Eye (tissue), 1 donor: ENCODE data around the gene EPHX1.

ENCODE experiments used
- DNase-seq: peaks from one replicate; pipeline ENCODE4 v3.0.0-alpha.2; 2015

Gene EPHX1

DNA sequence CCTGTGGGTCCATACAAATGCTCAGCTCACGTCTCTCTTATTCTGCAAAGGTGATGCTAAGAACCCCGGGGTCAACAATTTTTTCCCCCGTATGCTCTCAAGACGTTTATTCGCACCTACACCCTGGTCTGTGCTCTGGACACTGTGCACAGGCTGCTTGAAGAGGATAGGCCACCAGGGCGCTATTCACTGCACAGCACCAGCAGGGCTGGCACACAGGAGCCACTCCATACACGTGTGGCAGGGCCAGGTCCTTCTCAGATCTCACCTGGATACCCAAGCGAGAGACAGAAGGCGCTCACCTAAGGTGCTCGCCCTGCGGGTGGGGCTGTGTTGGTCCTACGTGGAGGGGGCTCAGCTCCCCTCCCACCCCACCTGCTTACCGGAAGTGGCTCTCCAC is 55.6 kb downstream of the EPHX1 start:
- DNase-seq = no peak

DNA sequence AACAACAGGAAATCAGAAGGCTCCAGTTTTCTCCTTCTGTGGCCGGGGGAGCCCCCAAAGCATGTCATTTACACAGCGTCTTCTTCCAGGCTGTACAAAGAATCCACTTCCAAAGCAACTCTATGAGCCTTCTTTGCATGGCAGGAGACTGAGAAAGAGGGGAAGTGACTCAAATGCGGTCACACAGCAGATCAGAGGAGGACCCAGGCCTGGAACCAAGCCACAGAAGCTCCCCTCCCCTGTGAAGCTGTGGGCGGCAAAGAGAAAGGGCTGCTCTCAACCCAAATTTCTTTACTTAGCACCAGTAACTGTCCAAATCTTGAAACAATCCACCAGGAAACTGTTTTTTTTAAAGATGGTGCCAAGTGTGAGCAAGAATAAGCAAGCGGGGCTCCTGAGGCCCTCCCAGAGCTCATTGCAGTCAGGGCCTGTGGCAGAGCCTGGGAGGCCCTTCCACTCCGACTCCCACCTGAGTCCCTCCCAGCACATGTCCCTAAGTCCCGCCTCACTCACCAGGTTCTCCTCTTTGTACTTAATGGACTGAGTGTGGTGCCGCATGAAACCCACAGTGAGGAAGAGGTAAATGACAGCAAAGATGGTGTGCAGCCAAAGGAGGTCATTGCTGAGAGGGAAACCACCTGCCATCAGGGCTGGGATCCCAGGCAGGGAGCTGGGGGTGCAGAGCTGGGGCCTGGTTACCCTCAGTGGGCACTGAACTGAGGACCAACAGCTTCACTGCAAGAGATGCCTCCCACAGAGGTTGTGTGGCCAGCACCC is 56.3 kb downstream of the EPHX1 start:
- no peak for DNase-seq

DNA sequence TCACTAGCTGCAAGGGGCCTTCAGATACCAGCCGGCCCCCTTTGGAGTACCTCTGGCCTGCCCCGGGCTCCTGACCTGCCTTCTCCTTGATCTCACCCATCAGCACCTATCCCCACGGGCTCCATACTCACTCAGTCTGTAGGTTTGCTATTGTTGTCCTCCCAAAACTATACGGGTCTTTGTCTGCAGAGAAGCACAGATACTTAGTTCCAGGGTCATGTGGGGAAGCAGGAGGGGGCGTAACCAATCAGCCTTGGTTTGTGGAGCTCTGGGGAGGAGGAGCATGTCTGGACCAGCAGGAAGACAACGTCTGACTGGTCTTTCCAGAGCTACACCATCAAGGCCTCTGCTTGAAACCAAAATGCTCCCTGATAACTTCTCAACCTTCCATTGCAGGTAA is 57.1 kb downstream of the EPHX1 start:
- no peak for DNase-seq

DNA sequence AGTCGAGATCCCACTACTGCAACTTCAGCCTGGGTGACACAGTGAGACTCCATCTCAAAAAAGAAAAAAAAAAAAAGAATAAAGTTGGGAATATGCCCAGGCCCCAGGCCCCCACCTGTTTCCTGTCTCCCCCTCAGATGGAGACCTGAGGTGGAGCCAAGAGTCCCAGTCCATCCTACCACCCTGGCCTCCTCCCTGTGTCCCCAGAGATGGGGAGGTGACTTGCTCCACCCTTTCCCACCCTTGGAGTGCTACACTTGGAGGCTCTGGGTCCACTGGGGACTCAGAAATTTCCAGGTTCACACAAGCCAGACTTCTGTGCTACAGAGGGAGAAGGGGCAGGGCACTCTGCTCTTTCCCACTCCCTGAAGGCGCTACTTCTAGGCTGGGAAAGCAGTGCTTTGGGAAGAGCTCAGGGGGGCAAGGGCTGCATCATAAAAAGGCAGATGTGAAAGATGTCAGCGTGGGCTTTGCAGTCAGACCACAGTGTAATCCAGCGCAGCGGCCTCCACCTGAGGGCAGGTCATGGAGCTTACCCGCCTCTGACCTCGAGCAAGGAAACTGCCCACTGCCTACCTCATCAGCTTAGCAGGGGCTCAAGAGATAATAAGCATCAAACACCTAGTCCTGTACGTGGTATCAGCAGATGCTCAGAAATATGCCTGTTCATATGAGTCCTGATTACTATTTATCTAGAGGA is 58.9 kb downstream of the EPHX1 start:
- no peak for DNase-seq

DNA sequence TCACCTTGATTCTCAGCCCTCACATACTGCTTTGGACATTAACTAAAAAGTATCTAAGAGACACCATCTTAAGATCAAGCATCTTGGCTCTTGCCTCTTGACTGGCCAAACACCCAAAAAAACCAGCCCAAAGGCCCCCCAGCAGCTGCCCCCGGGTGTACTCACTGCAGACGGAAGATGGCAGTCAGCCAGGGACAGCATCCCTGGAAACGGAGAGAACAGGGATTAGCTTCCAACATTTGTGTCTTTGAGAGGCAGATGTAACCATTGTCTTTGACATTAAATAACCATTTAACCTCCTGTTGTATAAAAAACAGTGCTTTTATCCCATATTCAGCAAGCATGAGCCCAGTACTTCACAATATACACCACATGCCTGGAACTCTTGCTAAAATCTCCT is 61.0 kb downstream of the EPHX1 start:
- DNase-seq = no peak

DNA sequence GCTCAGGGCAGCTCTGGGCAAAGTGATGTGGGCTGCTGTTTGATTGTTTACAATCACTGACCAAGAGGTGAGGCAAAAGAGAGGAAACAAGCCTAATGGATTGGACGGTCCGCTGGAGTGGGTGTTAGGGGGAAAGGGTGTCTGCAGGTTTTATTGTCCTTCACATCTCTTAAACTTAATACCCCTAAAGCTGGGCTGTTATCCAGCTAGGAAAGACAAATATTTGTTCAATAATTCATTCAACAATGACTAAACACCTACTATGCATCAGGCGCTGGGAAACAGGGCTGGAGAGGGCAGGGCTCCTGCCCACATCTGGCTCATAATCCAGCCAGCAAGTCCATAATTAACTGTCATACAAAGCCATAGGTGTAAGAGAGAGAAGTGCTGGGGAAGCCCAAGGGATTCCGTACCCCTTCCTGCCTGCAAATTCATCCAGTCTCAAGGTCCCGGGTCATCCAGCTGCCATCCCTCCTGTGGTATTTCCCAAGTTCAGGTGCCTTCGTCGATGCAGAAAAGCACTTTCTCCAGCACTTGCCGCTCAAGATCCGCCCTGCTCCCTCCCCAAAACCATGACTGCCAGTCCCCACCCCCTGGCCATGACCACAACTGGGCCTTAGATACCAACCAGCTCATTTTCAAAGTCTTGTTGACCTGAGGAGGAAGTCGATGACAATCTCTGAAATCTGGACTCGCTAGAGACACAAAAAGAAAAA is 61.6 kb downstream of the EPHX1 start:
- no peak for DNase-seq

DNA sequence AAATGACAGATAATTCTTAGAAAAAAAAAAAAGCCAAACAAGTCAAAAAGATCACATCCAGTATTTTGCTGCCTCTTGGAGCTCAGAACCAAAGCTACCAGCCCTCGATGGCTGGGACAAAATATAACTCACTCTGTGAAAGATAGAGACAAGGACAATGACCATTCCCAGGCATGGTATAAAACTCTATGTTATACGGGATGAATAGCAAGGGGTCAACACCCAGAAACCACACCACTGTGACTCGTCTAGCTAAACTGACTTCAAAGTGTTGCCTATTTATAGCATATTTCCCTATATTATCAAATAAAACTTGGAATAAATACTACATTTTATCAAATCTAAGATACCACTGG is 62.1 kb downstream of the EPHX1 start:
- DNase-seq = no peak

DNA sequence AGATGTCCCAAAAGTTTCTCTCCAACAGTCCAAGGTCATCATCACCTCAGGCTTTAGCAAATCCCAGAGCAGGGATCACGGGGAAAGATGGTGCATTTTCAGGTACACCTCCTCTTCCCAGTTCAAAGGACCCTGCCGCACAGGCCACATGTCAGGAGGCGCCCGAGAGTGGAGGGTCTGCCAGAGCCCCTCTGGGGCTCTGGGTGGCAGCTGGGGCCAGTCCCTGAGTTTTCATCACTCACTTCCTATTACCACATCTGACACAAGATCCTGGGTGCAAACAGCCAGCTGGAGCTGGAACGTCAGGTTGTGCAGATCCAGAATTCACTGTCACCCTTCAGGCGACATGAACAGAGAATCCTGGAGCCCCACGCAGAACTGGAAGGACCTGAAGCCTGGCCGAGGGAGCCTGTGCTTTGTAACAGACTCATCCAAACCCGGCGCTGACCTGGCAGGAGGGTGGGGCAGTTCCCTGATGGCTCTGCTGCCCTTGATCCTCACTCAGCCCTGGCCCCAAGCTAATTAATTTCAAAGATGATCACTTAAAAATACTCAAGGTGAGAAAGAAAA is 63.4 kb downstream of the EPHX1 start:
- no peak for DNase-seq

DNA sequence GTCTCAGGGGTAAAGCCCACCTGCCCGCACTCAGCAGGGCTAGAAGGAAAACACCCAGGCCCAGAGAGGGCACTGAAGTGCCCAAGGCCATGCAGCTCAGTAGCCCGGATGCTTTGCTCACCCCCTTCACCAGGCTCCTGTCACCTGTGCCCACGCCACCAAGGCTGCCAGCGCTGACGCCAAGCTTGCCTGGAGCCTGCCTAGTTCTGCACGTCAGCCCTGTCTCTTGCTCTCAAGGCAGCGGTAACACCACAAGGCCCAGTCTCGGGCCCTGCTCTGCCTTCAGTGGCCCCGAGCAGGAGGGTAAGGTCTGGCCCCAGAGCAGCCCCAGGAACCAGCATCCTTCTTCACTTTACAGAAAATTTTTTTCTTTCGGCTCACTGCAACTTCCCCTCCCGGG is 64.5 kb downstream of the EPHX1 start:
- no peak for DNase-seq

DNA sequence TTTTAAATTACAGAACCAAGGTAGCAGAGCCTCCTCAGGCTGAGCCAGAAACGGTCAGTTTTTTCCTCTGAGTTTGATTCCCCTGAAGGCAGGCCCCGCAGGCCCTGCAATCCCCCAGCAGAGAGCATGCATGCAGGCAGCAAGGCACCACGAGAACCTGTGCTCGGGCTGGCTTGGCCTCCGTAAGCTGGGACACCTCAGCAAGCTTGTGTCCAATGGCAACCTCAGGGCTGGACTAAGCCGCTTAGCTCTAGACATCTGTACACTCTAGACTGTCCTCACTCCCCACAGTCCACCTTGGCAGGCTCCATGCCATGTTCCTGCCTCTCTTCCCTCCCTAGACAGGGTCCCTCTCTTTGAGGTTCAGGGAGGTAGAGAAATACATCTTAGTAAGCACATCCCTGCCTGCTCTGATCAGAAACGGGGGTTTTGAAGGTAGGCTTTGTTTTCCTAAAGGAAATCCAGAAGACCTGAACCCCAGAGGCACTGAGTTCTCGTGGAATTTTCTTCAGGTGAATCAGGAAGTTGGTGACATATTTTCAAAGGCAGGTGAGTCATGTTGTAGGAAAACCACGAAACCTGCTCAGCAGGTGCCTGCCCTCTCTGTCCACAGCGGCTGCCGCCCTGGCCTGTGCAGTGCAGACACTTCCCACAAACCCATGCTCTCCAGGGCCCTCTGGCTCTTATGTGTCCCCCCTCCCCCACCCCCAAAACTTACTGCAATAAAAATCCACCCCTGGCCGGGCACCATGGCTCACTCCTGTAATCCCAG is 65.3 kb downstream of the EPHX1 start:
- DNase-seq = no peak

DNA sequence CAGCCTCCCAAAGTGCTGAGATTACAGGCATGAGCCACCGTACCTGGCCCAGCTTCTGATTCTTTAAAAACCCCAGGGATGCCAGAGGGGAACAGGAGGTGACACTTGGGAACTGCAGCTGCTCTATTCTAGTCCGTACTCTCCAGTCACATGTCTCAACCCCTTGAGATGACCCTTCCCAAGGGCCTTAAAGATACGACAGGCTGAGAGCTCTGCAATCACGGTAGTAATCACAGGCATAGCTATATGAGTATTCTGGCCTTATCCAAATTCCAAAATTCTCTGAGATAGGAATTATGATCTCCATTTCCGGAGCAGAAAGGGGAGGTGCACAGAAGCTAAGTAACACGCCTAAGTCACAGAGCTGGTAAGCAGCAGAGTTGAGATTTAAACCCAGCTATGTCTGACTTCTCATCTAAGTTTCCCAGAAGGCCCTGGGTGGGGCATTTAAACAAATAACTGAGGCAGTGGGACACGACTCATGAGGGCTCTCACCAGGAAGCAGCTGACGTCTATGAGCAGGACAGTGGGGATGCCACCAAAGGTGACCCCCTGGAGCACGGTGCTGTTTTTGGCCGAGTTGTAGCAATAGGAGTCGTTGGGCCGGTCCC is 67.1 kb downstream of the EPHX1 start:
- no peak for DNase-seq

DNA sequence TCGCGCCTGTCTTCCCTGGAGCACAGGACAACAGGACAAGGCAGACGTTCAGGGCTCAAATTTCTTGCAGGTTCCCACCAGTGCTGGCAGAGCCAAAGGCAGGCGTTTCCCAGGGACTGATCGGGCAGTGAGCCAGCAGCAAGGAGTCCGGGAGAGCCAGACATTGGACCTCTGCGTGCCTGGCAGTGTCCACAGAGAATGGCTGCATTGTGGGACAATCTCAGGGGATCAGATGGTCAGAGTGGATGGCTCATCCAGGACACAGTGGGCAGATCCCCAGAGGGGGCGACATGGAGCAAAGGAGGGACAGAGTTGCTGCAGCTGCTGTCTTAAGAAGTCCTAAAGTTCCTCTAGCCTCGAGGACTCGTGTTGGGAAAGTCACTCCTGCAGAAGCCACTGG is 67.7 kb downstream of the EPHX1 start:
- DNase-seq = peak; percentile 74

DNA sequence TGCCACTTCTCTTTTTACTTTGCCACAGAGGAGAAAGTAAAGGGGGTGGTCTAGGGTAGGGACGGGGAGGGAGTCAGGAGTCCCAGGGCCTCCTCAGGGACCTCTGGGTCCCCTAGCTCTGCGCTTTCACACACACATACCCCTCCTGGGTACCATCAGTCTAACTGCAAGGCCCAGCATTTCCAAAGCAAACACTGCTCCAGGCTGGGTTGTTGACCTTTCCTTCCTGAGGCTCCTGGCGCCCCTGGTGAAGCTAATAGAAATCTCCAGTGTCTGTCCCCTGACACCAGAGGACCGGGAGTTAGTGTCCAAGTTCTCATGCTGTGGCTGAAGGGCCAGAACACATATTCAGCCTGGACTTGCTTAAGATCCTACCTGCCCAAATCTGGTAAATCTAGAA is 68.4 kb downstream of the EPHX1 start:
- no peak for DNase-seq

DNA sequence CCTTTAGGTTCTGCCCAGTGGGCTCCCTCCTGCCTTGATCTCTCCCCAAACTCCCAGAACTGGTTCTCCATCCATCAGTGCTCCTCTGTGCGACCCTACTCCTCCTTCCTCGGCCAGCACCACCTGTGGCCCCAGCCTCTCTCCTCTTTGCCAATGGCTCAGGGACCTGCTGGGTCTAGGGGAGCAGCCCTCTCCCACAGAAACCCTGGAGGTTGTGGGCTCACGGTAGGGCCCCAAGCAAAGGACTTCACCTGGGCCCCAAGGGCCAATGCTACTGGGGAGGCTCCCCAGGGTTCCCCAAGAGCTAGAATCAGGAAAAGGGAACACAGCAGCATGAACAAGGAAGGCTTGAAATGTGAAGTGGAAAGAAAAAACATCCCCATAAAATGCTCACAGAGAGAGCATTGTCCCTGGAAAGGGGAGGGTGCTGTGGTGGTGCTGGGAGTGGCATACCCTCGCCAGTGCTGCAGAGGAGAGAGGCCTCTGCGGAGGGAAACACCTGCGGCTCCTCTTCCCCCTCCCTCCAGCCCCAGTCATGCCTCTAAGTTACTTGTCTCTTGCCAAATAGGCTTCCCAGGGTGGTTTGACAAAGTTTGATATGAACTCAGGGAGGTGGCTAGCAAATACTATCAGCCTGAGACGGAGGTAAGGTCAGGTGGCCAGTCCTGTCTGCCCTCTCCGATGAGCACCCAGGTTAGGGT is 69.7 kb downstream of the EPHX1 start:
- DNase-seq = no peak

DNA sequence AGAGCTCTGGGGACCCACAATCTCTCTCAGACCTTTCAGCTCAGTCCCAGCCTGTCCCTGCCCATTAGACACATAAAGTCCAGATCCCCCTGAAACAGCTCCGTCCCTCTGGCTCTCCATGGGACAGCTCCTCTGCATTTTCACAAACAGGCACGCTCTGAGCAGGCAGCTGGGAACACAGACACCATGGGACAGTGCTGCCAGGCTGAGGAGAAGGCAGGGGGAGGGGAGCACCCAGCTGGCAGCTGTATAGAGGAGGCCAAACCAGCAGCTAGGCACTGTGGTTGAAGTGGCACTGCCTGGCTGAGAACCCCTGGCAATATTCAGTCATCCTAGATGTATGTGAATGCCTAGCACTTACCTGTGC is 70.3 kb downstream of the EPHX1 start:
- DNase-seq = no peak

DNA sequence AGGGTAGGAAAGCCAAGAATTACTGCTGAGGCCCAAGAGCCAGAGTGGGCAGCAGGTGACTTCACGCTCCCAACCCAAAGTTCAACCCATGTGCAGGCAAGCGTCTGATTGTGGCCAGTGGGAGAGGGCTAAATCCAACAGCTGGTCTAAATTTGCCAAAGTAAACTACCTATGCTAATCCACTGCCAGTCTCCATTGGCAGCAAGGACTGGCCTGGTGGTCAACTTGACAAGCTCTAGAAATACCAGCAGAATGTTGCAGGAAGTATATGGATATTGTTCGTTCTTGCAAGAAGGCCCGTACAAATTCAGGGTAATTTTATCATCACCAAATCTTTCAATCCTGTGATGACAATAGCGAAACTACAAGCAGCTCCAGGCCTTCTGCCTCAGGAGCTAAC is 70.7 kb downstream of the EPHX1 start:
- no peak for DNase-seq

DNA sequence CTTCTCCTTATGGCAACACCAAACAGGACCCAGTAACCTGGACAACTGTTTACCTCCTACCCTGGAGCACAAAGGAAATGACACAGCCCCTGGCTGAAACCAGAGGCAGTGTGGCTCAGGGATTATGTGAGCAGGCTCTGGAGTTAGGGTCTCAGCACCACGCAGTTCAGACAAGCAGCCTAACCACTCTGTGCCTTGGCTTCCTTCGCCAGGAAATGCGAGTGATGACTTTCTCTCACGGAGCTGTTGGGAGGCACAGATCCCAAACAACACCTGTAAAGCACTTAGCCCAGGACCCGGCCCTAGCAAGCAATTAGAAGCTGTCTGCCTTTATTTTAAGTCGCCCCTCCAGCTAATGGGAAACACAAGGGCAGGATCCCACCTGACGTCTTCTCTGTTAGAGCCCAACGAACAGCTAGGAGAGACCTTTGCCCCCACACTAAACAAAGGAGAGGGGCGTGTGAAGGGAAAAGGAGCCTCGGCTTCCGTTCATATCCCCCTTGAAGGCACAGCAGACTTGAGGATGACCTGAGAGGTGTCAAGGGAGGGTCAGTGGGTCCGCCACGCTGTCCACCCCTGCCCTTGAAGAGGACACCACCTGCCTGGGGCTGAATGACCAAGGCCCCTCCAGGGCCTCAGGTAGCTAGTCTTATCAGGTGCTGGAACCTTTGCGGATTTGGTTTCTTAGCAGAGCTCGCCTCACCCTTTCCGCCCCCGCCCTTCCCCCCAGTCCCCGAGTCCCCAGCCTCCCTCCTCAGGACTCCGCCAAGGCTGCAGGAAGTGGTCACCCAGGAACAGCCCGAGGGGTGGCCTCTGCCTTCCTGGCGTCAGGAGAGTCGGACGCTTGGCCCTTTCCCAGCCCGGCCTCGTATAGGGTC is 71.4 kb downstream of the EPHX1 start:
- DNase-seq = peak; percentile 32

DNA sequence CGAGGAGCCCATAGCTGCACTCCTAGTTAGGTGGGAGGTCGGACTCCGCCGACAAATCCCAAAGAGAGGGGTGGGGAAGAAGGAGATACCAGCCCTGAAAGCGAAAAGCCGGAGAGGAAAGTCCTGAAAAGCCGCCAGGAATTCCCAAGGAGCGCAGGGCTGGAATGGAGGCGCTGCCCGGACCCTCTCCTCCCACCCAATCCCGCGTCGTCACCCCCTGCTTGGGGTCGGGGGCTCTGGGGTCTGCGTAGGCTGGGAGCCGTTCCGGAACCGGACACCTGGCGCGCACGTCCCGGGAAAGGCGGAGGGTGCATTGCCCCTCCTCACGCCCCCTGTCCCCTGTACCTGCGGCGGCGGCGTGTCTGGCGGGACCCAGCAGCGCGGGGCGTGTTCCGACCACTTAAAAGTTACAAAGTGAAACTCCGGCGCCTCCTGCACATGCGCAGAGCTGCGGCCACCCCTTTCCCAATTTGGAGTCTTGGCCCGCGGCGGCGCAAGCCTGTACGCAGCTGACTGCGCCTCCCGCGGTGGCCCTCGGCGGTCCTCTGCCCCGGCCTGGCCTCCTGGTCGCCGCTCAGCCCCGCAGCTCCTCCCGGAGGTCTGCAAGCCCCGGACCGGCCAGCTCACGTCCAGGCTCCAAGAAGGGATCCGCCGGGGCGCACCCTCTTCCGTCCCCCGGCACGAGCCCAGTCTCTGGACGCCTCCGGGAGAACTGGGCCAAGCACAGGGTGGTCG is 72.2 kb downstream of the EPHX1 start, which contains the start of gene TMEM63A:
TSS of gene TMEM63A (minus strand) at position 422 of the 735 bp plus-strand sequence. CDS start 4,800 bp downstream, outside the sequence.
- DNase-seq = peak; percentile 89

DNA sequence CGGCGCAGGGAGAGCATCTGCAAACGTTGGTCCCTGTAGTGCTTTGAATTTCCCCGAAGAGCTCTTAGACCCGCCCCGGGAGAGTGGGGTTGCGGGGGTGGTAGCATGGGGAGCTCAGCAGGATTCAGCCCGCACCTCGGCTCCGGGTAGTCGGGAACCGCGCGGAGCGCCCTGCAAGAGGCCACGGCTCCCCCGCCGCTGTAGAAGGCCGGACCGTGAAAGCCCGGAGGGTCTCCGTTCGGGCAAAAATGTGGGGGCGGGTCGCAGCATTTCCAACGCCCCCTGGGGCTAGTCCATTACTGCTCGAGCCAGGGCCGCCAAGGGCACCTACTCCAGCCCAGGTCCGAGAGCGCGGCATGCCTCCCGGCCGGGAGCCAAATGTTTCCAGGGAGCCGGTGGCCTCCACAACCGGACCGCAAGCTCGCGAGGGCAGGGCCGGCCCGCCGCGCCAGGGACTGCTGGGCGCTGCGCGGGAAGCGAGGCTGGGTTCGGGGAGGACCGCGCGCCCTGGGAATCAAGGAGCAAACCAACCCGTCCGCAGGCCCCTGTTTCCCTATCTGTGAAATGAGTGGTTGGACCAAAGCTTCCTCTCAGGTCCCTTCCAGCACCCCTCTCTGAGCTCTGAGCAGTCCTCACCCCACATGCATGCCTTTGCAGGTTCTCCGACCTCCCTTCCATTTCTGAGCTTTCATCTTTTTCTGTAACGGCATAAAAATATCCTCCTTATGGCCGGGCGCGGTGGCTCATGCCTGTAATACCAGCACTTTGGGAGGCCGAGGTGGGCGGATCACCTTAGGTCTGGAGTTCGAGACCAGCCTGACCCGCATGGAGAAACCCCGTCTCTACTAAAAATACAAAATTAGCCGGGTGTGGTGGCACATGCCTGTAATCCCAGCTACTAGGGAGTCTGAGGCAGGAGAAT is 73.0 kb downstream of the EPHX1 start:
- DNase-seq = peak; percentile 72
